Mucosa of descending colon (tissue), 3 donors: ENCODE measurements around the gene GLOD5. TPM values are rescaled to one million over a fixed set of nuclear protein-coding genes. Genes with fewer than 3 reads are reported as not detected.

Source experiments
- ATAC-seq: fragments of 200-7000 bp; cut with Tn5 transposase; one replicate; pipeline ENCODE4 v1.9.1; 2020; ENCODE audit warnings: mild to moderate bottlenecking, moderate library complexity
- DNase-seq, 3 donors: peaks; one replicate each; pipeline ENCODE4 v3.0.0-alpha.2; 2020
- H3K36me3 ChIP-seq: fragments of 200-600 bp; one replicate; pipeline ENCODE4 v1.8.0; 2021; ENCODE audit warnings: low read depth, mild to moderate bottlenecking
- H3K4me1 ChIP-seq: fragments of 200-600 bp; one replicate; pipeline ENCODE4 v1.8.0; 2021; ENCODE audit warnings: low read depth, mild to moderate bottlenecking
- H3K4me3 ChIP-seq: fragments of 200-600 bp; one replicate; pipeline ENCODE4 v1.8.0; 2021; ENCODE audit warnings: mild to moderate bottlenecking
- H3K9me3 ChIP-seq: fragments of 200-600 bp; one replicate; pipeline ENCODE4 v1.8.0; 2021; ENCODE audit warnings: mild to moderate bottlenecking
- intact Hi-C, 2 donors: fragments of 100-400 bp; cut with DNase I in 1 of 2; cut with micrococcal nuclease in 1 of 2; formaldehyde crosslinking; loops; one replicate each; pipeline versions ENCODE4 v1.11.0 to v1.11.1; 2022; cut with DNase I, micrococcal nuclease
- total RNA-seq, 3 donors: library from RNA; stranded (reverse); fragmentation: NEBNext Ultra II Directional in 2 of 3; extraction: Animal tissue kit (Norgen Biotek cat#: 25700) in 2 of 3; gene quantifications; one replicate each; pipeline versions ENCODE4 v1.2.1 to v1.2.4, GENCODE V29; 2021 to 2023
- TF ChIP-seq, protein P1 (sequence below): fragments of 200-600 bp; IDR thresholded peaks from one replicate; pipeline ENCODE4 v1.8.0; 2022; ENCODE audit warnings: antibody characterized with exemption, mild to moderate bottlenecking
- donor health status: DM: no; HTN: no; CAD: no; lungs with moderate emphysema.
- donor health status: DM: no; HTN: no; CAD: no.
- donor health status: DM: no; HTN: yes; CAD: no.

Gene GLOD5
- total RNA-seq, 3 donors from 2014 or later, result 4.3 to 9.9 (median 7.1) TPM

DNA sequence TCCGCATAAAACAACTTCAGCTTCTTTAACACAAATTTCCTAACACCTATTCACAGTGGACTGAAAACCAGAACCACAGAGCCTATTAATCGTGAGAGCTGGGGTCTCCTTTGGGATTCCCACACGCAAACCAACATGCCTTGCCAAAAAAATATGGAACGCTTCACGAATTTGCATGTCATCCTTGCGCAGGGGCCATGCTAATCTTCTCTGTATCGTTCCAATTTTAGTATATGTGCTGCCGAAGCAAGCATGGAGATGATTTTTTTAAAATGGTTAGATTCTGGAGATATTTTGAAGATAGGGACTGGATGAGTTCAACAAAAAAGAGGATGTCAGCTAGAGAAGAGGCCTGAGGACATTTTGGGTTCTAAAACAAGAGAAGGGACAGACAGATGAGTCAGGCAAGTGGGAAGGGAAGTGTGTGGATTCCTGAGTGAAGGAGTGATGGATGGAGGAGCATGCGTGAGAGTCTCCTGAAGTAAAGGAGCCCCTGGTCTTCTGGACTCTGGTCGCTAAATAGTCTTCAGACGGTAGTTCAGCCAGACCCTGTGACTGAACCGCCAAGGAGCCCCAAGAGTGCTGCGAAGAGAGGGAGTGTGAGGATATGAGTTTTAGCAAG is 15.4 kb downstream of the GLOD5 start:
- no peaks in the 10 kb centered on the region for H3K9me3 ChIP-seq
- H3K4me1 ChIP-seq, result no peaks in the 10 kb centered on the region
- H3K36me3 ChIP-seq, result no peaks in the 10 kb centered on the region
- DNase-seq, result no peak
- ATAC-seq, result no peak
- H3K4me3 ChIP-seq, result no peak overlapping the region
- TF ChIP-seq, protein P1, sequence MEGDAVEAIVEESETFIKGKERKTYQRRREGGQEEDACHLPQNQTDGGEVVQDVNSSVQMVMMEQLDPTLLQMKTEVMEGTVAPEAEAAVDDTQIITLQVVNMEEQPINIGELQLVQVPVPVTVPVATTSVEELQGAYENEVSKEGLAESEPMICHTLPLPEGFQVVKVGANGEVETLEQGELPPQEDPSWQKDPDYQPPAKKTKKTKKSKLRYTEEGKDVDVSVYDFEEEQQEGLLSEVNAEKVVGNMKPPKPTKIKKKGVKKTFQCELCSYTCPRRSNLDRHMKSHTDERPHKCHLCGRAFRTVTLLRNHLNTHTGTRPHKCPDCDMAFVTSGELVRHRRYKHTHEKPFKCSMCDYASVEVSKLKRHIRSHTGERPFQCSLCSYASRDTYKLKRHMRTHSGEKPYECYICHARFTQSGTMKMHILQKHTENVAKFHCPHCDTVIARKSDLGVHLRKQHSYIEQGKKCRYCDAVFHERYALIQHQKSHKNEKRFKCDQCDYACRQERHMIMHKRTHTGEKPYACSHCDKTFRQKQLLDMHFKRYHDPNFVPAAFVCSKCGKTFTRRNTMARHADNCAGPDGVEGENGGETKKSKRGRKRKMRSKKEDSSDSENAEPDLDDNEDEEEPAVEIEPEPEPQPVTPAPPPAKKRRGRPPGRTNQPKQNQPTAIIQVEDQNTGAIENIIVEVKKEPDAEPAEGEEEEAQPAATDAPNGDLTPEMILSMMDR, result no peak
- intact Hi-C loops, result no loop called here

DNA sequence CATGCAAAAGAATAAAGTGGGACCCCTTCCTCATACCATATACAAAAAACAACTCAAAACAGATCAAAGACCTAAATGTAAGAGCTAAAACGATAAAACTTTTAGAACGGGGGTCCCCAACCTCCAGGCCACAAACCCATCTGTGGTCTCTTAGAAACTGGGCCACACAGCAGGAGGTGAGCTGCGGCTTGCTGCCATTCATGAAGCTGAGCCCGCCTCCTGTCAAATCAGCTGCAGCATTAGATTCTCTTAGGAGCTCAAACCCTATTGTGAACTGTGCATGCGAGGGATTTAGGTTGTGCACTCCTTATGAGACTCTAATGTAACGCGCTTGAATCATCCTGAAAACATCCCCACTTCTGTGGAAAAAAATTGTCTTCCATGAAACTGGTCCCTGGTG is 17.9 kb downstream of the GLOD5 start:
- DNase-seq, result no peak
- H3K36me3 ChIP-seq, result no peaks in the 10 kb centered on the region
- H3K4me1 ChIP-seq, result no peaks in the 10 kb centered on the region
- H3K4me3 ChIP-seq, result no peak overlapping the region
- intact Hi-C loops, result no loop called here
- H3K9me3 ChIP-seq, result no peaks in the 10 kb centered on the region
- TF ChIP-seq, protein P1, result no peak
- no peak for ATAC-seq

DNA sequence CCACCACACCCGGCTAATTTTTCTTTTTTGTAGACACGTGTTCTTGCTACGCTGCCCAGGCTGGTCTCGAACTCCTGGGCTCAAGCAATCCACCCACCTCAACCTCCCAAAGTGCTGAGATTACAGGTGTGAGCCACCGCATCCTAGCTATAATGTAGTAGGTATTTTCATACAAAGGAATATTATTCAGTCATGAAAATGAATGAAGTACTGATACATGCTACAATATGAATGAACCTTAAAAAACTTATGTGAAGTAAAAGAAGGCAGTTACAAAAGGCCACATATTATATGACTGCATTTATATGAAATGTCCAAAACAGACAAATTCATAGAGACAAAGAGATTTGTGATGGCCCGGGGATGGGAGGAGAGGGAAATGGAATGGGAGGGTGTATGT is 20.2 kb downstream of the GLOD5 start:
- H3K4me3 ChIP-seq, result no peak overlapping the region
- TF ChIP-seq, protein P1, result no peak
- no peaks in the 10 kb centered on the region for H3K9me3 ChIP-seq
- H3K36me3 ChIP-seq, result no peaks in the 10 kb centered on the region
- ATAC-seq (no peak), DNase-seq (no peak)
- H3K4me1 ChIP-seq, result no peaks in the 10 kb centered on the region
- intact Hi-C loops, result no loop called here

DNA sequence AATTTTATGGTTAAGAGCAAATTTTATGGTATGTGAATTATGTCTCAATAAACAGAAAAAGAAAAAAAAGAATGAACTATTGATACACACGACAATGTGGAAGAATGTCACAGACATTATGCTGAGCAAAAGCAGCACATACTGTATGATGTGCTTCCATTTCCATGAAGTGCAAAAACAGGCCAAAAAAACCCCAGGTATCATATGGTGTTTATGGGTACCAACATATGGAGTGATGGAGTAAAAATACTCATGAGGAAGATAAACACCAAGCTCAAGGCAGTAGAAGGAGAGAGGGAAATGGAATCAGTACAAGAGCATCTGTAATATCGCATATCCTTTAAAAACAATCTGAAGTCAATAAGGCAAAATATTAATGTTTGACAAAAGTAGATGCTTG is 20.7 kb downstream of the GLOD5 start:
- intact Hi-C loops, result no loop called here
- ATAC-seq, result no peak
- no peak for DNase-seq

DNA sequence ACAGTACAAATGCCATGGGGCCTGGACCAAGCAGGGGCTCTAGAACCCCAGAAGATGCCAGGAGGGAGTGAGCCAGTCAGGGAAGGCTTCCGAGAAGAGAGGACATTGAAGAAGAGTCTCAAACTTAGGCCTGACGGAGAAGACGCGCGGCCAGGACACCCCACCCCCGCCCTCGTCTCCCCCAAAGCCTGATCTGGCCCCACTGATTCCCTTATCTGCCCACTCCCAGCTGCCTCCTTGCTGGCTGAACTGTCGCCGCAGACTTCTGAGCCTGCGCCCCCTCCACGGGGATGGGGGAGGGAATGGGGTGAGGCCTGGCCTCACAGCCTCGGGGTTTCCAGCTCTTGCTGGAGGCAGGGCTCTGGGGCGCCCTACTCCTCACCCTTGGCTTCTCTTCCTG is 21.2 kb downstream of the GLOD5 start:
- TF ChIP-seq, protein P1, result no peak
- ATAC-seq, result no peak
- Histone ChIP-seq H3K36me3 (no peaks in the 10 kb centered on the region), H3K4me3 (no peak overlapping the region), H3K9me3 (no peaks in the 10 kb centered on the region), H3K4me1 (no peaks in the 10 kb centered on the region)
- no peak for DNase-seq
- intact Hi-C loops, result no loop called here

More for the DNA sequence above, 20.7 kb downstream of the GLOD5 start:
- TF ChIP-seq, protein P1, result no peak
- Histone ChIP-seq H3K4me1 (no peaks in the 10 kb centered on the region), H3K4me3 (no peak overlapping the region), H3K9me3 (no peaks in the 10 kb centered on the region), H3K36me3 (no peaks in the 10 kb centered on the region)

DNA sequence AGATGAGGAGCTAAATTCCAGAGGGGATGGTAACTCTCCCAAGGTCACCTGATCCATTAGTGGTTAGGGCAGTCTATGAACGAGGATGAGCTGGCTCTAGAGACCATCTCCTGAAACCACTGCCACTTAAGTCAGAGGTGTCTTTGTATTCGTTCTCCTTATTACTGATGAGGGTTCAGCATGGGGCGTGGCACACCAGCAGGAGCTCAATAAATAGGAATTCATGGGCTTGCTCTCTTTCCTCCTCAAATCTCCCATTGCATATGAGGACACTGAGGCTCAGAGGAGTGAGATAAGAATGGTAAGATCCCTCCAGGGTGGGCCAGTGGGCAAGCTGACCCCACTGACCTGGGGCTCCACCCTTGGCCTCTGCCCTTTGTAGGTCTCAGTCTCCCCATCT is 23.2 kb downstream of the GLOD5 start:
- DNase-seq (no peak), ATAC-seq (no peak)
- H3K4me3 ChIP-seq, result no peak overlapping the region
- TF ChIP-seq, protein P1, result no peak
- intact Hi-C loops, result no loop called here
- no peaks in the 10 kb centered on the region for H3K9me3 ChIP-seq
- no peaks in the 10 kb centered on the region for H3K36me3 ChIP-seq
- H3K4me1 ChIP-seq, result no peaks in the 10 kb centered on the region
